ENCODE data around the gene BUD23. TPM values are rescaled to one million over a fixed set of nuclear protein-coding genes. Genes with fewer than 3 reads are reported as not detected.

BUD23 gene
- total RNA-seq, 1 experiment from 2014 or later, result 124 TPM

DNA sequence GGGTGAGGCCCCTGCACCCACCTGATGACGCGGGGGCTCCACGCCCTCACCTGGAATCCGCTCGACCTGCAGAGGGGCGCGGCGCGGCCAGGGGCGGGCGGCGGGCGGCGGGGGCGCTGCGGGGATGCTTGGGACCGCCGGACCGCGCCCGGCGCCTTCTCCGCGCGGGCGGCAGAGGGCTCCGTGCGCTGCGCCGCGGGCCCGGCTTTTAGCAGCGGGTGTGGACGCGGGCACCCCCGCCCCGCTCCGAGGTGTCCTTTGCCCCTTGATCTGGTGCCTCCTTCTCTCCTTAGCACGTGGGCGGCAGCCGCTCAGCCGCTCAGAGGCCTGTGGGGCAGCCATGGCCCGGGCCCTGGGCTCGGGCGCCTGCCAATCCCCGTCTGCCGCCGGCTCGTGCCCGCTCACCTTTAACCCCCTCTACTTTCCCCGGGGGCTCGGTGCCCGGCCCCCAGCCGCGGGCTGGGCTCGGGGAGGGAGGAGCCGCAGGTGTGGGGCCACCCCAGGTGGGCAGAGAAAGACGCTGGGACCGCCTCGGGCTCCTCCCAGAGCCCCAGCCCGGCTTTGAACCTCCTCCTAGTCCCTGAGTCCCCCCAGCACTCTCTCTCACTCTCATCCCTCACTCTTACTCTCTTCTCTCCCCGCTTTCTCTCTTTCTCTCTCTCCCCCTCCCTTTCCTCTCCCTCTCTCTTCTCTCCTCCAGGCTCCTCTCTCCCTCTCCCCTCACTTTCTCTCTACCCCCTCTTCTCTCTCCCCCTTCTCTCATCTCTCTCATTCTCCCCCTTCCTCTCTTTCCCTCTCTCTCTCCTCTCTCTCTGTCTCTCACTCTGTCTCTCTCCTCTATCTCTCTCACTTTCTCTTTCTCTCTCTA, 35.4 kb upstream of the BUD23 start:
- Histone ChIP-seq H3K4me3 (ENCODE audit: low read depth in 2 of 2, low read length in 2 of 2) (peak overlapping the region; percentile 48 to 69), H3K4me1 (ENCODE audit: control insufficient read depth, insufficient read depth, low read length) (peaks cover 7% of the 10 kb centered on the region; the same call in 1 of the 2 replicates), H3K27me3 (ENCODE audit: control insufficient read depth, insufficient read depth, low read length) (peaks cover 3% of the 10 kb centered on the region; the same call in 1 of the 2 replicates), H3K27ac (ENCODE audit: low read length) (peak overlapping the region; percentile 51; the same call in 1 of the 2 replicates), H3K9me3 (ENCODE audit: control insufficient read depth, insufficient read depth, low read depth, low read length) (no peaks in the 10 kb centered on the region), H3K36me3 (ENCODE audit: control insufficient read depth, insufficient read depth, low read length) (no peaks in the 10 kb centered on the region)
- no TSS peak for BruUV-seq (replicated peaks)
- no peak for DNase-seq (ENCODE audit: low read depth, low spot score)
- intact Hi-C loops (cut with micrococcal nuclease; ENCODE audit: unreplicated experiment), result no loop called here
- CTCF ChIA-PET, result no interaction called here
- peak; percentile 82 for ATAC-seq
- POLR2A ChIA-PET, result no interaction called here
- in situ Hi-C loops (cut with HindIII; ENCODE audit: low pct_unique_long_range_greater_than_20kb, low sequenced_read_pairs), result no loop called here
- no peak for TF ChIP-seq TCF7L2 (IDR thresholded peaks at IDR 0.05; ENCODE audit: low read depth, low read length)

- peak overlapping the region in 1 of 2 experiments; percentile 69; a peak in 2 of 4 replicates for H3K4me3 ChIP-seq (ENCODE audit: low read depth in 2 of 2, low read length in 2 of 2)
- peaks cover 3% of the 10 kb centered on the region; the same call in 1 of the 2 replicates for H3K27me3 ChIP-seq (ENCODE audit: control insufficient read depth, insufficient read depth, low read length)
- CTCF ChIA-PET, result no interaction called here
- no peaks in the 10 kb centered on the region for H3K36me3 ChIP-seq (ENCODE audit: control insufficient read depth, insufficient read depth, low read length)
- no peak overlapping the region for H3K27ac ChIP-seq (ENCODE audit: low read length)
- H3K4me1 ChIP-seq (ENCODE audit: control insufficient read depth, insufficient read depth, low read length), result peaks cover 7% of the 10 kb centered on the region; the same call in 1 of the 2 replicates
- no TSS peak for BruUV-seq (replicated peaks)
- H3K9me3 ChIP-seq (ENCODE audit: control insufficient read depth, insufficient read depth, low read depth, low read length), result no peaks in the 10 kb centered on the region
- intact Hi-C loops (cut with micrococcal nuclease; ENCODE audit: unreplicated experiment) (no loop called here), in situ Hi-C loops (cut with HindIII; ENCODE audit: low pct_unique_long_range_greater_than_20kb, low sequenced_read_pairs) (no loop called here)
- no peak for TF ChIP-seq POLR2AphosphoS5 (IDR thresholded peaks at IDR 0.05; ENCODE audit: low read depth, low read length)
- TF ChIP-seq TCF7L2 (IDR thresholded peaks at IDR 0.05; ENCODE audit: low read depth, low read length), result no peak
- no peak for TF ChIP-seq REST (IDR thresholded peaks at IDR 0.05; ENCODE audit: insufficient read depth in 1 of 2, low read depth in 2 of 2, low read length in 1 of 2)
- no peak for TF ChIP-seq SIN3A (IDR thresholded peaks at IDR 0.05; ENCODE audit: borderline replicate concordance, insufficient read depth, low read depth, low read length)
- TF ChIP-seq, protein P1, sequence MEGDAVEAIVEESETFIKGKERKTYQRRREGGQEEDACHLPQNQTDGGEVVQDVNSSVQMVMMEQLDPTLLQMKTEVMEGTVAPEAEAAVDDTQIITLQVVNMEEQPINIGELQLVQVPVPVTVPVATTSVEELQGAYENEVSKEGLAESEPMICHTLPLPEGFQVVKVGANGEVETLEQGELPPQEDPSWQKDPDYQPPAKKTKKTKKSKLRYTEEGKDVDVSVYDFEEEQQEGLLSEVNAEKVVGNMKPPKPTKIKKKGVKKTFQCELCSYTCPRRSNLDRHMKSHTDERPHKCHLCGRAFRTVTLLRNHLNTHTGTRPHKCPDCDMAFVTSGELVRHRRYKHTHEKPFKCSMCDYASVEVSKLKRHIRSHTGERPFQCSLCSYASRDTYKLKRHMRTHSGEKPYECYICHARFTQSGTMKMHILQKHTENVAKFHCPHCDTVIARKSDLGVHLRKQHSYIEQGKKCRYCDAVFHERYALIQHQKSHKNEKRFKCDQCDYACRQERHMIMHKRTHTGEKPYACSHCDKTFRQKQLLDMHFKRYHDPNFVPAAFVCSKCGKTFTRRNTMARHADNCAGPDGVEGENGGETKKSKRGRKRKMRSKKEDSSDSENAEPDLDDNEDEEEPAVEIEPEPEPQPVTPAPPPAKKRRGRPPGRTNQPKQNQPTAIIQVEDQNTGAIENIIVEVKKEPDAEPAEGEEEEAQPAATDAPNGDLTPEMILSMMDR (IDR thresholded peaks at IDR 0.05), result no peak
- ATAC-seq, result no peak
- POLR2A ChIA-PET, result no interaction called here
- DNase-seq (ENCODE audit: low read depth, low spot score), result no peak
These were observed 34.6 kb upstream of the BUD23 start for GRCh38 chr7:73648593-73649332.

All from Panc1 (cell line).